Adrenal gland (tissue), 5 donors: Measurements from ENCODE around the gene PDLIM3.

ENCODE experiments used
- POLR2A ChIP-seq, 2 donors: fragments of 450-650 bp; IDR thresholded peaks; one replicate each; pipeline ENCODE4 v1.6.1; 2017; ENCODE audit warnings: antibody characterized with exemption in 2 of 2, mild to moderate bottlenecking in 2 of 2, moderate library complexity in 1 of 2
- TF ChIP-seq, protein P1 (sequence below), 6 experiments: fragments of 450-650 bp in 4 of 6; fragments of 200-600 bp in 2 of 6; sonication (generic) in 1 of 6; IDR thresholded peaks; 1 replicate in 5 of 6; 2 replicates in 1 of 6; pipeline versions ENCODE4 v1.5.1 to v1.8.0; 2016 to 2021; ENCODE audit warnings: antibody characterized with exemption in 6 of 6, mild to moderate bottlenecking in 2 of 6, moderate library complexity in 1 of 6
- donor health status: DM: no; HTN: no; CAD: no.

DNA sequence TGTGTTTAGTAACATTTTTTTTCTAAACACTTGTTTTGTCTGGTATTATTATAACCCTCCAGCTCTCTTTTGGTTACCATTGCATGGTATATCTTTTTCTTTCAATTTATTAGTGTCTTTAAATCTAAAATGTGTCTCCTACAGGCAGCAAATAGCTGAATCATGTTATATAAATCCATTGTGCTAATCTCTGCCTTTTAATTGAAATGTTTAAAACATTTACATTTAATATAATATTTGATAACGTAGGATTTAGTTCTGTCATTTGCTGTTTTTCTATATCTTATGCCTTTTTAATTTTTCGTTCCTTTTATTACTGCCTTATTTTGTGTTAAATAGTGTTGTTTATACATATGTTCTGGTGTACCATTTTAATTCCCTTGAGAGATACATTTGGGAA lies 46.7 kb downstream of the PDLIM3 start:
- TF ChIP-seq, protein P1, sequence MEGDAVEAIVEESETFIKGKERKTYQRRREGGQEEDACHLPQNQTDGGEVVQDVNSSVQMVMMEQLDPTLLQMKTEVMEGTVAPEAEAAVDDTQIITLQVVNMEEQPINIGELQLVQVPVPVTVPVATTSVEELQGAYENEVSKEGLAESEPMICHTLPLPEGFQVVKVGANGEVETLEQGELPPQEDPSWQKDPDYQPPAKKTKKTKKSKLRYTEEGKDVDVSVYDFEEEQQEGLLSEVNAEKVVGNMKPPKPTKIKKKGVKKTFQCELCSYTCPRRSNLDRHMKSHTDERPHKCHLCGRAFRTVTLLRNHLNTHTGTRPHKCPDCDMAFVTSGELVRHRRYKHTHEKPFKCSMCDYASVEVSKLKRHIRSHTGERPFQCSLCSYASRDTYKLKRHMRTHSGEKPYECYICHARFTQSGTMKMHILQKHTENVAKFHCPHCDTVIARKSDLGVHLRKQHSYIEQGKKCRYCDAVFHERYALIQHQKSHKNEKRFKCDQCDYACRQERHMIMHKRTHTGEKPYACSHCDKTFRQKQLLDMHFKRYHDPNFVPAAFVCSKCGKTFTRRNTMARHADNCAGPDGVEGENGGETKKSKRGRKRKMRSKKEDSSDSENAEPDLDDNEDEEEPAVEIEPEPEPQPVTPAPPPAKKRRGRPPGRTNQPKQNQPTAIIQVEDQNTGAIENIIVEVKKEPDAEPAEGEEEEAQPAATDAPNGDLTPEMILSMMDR (IDR thresholded peaks at IDR 0.05): no peak
- TF ChIP-seq POLR2A (IDR thresholded peaks at IDR 0.05): no peak
